ENCODE results near the gene INHBA.

GRCh38 chr7:41720046-41720445, 17.2 kb upstream of the INHBA start:
- TF ChIP-seq POLR2AphosphoS5 (IDR thresholded peaks at IDR 0.05; ENCODE audit: borderline replicate concordance, low read depth, low read length) (no peak), EZH2 (IDR thresholded peaks at IDR 0.05) (no peak), FOXP2 (optimal IDR thresholded peaks at IDR 0.05; ENCODE audit: control extremely low read depth, extremely low read length, insufficient read depth) (no peak)

Measured in SK-N-MC (cell line).